ENCODE measurements around the gene OPTN. TPM values are rescaled to one million over a fixed set of nuclear protein-coding genes. Genes with fewer than 3 reads are reported as not detected.
A peak's percentile ranks its signal among the peaks of the same experiment; 100 is the strongest.

Gene OPTN
- total RNA-seq, 4 donors from 2014 or later: 64.4 to 93.6 (median 79.6) TPM

DNA sequence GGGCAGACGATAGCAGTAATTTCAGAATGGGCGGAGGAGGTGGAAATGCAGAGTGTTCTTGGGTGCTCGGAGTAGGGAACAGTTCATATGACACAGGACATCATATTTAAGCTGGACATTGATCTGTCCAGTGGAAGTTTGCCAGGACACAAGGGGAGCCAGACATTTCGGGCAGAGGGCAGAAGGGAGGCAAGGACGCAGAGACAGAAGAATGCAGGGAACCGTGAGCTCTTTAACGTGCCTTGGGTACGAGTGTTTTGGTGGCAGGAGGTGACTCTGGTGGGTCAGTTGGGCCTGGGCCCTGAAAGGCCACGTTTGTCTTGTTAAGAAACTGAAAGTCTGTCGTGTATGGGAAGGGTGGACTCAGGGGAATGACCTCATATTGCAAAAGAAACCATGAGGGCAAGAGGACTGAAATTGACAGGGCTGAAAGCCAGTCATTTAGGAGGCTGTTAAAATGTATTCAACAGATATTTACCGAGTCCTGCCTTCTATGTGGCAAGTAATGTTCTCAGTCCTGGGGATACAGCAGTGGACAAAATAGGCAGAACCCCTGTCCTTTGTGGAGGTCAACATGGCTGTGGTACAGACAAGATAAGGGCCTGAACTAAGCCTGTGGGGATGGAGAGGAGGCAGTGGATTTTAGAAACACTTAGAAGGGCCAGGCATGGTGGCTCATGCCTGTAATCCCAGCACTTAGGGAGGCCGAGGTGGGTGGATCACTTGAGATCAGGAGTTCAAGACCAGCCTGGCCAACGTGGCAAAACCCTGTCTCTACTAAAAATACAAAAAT, 2.2 kb downstream of the OPTN start:
- peaks cover 34 to 49% (median 40%) of the 10 kb centered on the region in 4 donors for H3K4me1 ChIP-seq
- H3K27ac ChIP-seq (replicated peaks in 1 of 4): peak overlapping the region; percentile 38 to 97 (median 76)
- peak overlapping the region in 3 of 4 donors; percentile 23 to 96 (median 47) for H3K4me3 ChIP-seq
- intact Hi-C loops (cut with DNase I): no loop called here
- DNase-seq (ENCODE audit: extremely low spot score): no peak
- WGBS: 68% methylated on average over 13 of the region's 13 CpGs
- no peaks in the 10 kb centered on the region for H3K9me3 ChIP-seq
- no peaks in the 10 kb centered on the region for H3K27me3 ChIP-seq
- peaks cover 0 to 18% (median 2%) of the 10 kb centered on the region in 4 donors for H3K36me3 ChIP-seq
- TF ChIP-seq POLR2A (IDR thresholded peaks at IDR 0.05; ENCODE audit: low read depth): no peak
- TF ChIP-seq POLR2AphosphoS5 (IDR thresholded peaks at IDR 0.05): peak in 1 of 2 donors; percentile 44

DNA sequence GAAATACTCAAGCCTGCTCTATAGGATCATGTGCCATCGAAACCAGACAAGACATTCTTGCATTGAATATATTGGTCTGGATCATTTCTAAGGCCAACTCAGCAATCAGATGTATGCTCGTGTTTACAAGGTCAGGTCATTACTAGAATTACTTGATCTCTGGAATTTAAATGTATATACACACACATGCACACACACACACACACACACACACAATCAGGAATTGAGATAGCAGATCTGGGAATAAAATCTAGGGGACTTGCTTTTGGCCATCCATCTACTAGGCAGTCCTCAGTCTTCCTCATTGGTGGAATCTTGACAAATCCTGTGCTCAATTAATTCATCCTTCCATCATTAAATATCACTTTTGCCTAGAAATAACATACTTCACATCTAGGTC, 3.6 kb downstream of the OPTN start:
- Histone ChIP-seq H3K4me1 (peaks cover 34 to 49% (median 40%) of the 10 kb centered on the region in 4 donors), H3K27ac (replicated peaks in 1 of 4) (no peak overlapping the region), H3K9me3 (no peaks in the 10 kb centered on the region), H3K36me3 (peaks cover 0 to 22% (median 7%) of the 10 kb centered on the region in 4 donors), H3K4me3 (no peak overlapping the region), H3K27me3 (no peaks in the 10 kb centered on the region)
- 93% methylated on average over 2 of the region's 2 CpGs for WGBS
- DNase-seq (ENCODE audit: extremely low spot score): no peak
- intact Hi-C loops (cut with DNase I): no loop called here
- TF ChIP-seq EP300 (IDR thresholded peaks at IDR 0.05) (no peak), POLR2AphosphoS5 (IDR thresholded peaks at IDR 0.05) (no peak), CTCF (IDR thresholded peaks at IDR 0.05) (no peak), POLR2A (IDR thresholded peaks at IDR 0.05; ENCODE audit: low read depth) (no peak)

- H3K36me3 ChIP-seq: peaks cover 6 to 33% (median 18%) of the 10 kb centered on the region in 4 donors
- no peak overlapping the region for H3K4me3 ChIP-seq
- TF ChIP-seq POLR2AphosphoS5 (IDR thresholded peaks at IDR 0.05): no peak
- no peak for TF ChIP-seq CTCF (IDR thresholded peaks at IDR 0.05)
- TF ChIP-seq POLR2A (IDR thresholded peaks at IDR 0.05; ENCODE audit: low read depth): no peak
- TF ChIP-seq EP300 (IDR thresholded peaks at IDR 0.05): no peak
- WGBS: 96% methylated on average over 14 of the region's 14 CpGs
- no peaks in the 10 kb centered on the region for H3K27me3 ChIP-seq
- intact Hi-C loops (cut with DNase I): no loop called here
- no peak for DNase-seq (ENCODE audit: extremely low spot score)
- no peaks in the 10 kb centered on the region for H3K9me3 ChIP-seq
- H3K27ac ChIP-seq (replicated peaks in 1 of 4): no peak overlapping the region
- H3K4me1 ChIP-seq: peaks cover 26 to 40% (median 31%) of the 10 kb centered on the region in 4 donors
These were observed 4.7 kb downstream of the OPTN start for GRCh38 chr10:13104697-13105096.

DNA sequence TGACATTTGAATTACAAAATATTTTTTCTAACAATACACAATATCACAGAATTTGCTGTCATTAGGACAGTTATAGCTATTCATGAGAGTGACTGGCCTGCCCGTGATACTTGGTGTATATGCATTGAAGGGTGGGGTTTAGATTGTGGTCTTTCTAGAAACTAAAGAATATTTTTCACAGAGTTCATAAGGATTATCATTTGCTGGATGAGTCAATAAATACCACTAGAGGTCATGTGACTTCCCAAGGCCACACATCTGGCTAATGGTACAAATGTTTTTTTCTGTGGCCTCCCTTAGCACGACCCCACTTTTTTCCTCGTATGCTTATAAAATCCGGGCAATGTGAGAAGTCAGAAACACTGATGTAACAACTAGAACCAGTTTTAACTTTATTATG, 5.2 kb downstream of the OPTN start:
- Histone ChIP-seq H3K27me3 (no peaks in the 10 kb centered on the region), H3K9me3 (no peaks in the 10 kb centered on the region), H3K4me1 (peaks cover 26 to 40% (median 33%) of the 10 kb centered on the region in 4 donors), H3K4me3 (no peak overlapping the region), H3K27ac (replicated peaks in 1 of 4) (peak overlapping the region in 2 of 4 donors; percentile 7 to 11), H3K36me3 (peaks cover 11 to 38% (median 20%) of the 10 kb centered on the region in 4 donors)
- DNase-seq (ENCODE audit: extremely low spot score): no peak
- TF ChIP-seq POLR2A (IDR thresholded peaks at IDR 0.05; ENCODE audit: low read depth) (no peak), POLR2AphosphoS5 (IDR thresholded peaks at IDR 0.05) (no peak), EP300 (IDR thresholded peaks at IDR 0.05) (no peak), CTCF (IDR thresholded peaks at IDR 0.05) (no peak)
- 82% methylated on average over 4 of the region's 4 CpGs for WGBS
- intact Hi-C loops (cut with DNase I): no loop called here

GRCh38 chr10:13106387-13107045, 6.6 kb downstream of the OPTN start:
- Histone ChIP-seq H3K9me3 (no peaks in the 10 kb centered on the region), H3K27me3 (no peaks in the 10 kb centered on the region), H3K36me3 (peaks cover 15 to 52% (median 31%) of the 10 kb centered on the region in 4 donors), H3K27ac (replicated peaks in 1 of 4) (no peak overlapping the region), H3K4me3 (no peak overlapping the region), H3K4me1 (peaks cover 26 to 36% (median 31%) of the 10 kb centered on the region in 4 donors)
- intact Hi-C loops (cut with DNase I): no loop called here
- no peak for DNase-seq (ENCODE audit: extremely low spot score)
- 90% methylated on average over 5 of the region's 5 CpGs for WGBS
- no peak for TF ChIP-seq POLR2A (IDR thresholded peaks at IDR 0.05; ENCODE audit: low read depth)
- TF ChIP-seq EP300 (IDR thresholded peaks at IDR 0.05): no peak
- TF ChIP-seq CTCF (IDR thresholded peaks at IDR 0.05): no peak
- TF ChIP-seq POLR2AphosphoS5 (IDR thresholded peaks at IDR 0.05): no peak

Data from esophagus muscularis mucosa (tissue), 4 donors.